Left hindlimb (tissue), 1 donor: ENCODE measurements around the gene FTO.

Source experiments
- DNase-seq: peaks from one replicate; pipeline ENCODE4 v3.0.0-alpha.2; 2018

FTO gene

DNA sequence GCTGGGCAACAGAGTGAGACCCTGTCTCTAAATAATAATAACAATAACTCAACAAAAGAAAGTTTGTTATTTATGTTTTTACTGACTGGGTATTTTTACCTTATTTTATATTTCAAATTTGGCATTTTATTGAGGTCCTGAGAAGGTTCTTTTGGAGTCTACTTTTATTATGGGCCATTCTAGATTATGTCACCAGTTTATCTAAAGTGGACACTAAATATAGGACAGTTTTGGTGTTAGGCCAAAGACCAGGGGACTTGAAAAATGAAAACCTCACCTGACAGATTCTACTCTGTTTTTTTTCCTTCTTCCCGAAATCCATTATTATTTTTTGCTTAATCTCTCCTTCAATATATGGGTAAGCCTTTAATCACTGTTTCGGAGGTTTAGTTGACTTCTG is 8.1 kb downstream of the FTO start:
- no peak for DNase-seq

DNA sequence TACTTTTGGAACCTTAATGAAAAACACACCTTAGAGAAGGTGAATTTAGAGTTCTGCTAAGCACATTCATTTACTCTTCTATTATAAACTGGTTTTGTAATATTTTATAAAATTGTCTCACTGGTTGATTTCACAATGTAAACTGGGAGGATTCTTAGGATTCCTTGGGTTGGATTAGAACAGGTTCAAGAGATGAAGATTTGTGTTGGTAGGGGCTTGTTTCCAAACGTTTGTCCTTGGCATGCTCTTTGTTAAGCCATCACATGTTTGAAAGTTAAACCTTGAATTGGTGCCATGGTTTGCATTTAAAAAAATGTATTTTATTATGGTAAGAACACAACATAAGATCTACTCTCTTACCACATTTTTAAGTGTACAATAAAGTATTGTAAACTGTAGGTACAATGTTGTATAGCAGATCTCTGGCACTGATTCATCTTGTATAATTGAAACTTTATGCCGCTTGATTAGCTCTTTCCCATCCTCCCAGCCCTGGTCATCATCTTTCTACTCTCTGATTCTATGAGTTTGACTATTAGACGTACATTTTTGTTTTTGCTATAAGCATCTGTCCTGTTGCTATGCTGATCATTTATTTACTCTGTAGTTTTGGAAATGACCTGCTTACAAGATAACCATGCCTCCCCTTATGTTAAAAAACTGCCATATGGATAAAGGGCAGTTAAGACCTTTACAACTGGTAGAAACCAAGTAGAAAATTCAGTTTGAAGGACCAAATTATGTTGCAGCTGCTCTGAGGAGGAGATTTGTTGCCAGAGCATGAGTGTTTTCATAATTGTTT is 9.6 kb downstream of the FTO start:
- DNase-seq, result no peak

DNA sequence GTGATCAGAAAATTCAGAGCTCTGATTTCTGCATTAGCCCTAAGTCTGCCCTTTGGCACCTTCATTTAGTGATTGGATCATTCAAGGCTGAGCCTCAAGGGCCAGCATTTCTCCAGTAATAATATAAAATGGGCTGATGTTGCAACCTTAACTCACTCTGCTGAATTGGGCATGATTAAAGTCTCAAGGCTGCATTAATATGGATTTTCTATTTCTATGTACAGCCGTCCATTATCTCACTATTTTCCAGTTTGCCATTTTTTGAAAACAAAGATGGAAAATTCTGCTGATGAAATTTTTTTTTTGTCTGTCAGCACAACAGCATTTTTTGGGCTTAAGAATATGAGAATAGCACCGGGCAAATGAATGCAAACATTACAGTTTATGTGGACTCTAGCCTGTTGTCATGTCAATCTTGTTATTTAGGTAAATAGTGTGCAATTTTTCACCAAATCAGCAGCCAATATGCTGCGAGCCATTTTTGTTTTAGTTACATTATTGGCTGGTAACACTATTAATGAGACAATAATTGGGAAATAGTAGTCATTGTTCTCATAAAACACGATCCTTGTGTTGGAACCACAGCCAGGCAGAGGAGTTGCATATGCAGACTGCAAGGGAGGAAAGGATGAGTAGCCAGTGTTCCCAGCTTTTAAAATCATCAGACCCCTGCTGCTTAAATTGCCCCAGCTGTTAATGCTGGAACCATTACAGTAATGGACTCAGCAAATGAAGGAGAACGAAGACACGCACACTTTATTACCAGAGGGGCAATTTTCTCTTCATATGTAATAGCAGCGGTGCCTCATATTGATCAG is 10.5 kb downstream of the FTO start:
- DNase-seq, result peak; percentile 50

DNA sequence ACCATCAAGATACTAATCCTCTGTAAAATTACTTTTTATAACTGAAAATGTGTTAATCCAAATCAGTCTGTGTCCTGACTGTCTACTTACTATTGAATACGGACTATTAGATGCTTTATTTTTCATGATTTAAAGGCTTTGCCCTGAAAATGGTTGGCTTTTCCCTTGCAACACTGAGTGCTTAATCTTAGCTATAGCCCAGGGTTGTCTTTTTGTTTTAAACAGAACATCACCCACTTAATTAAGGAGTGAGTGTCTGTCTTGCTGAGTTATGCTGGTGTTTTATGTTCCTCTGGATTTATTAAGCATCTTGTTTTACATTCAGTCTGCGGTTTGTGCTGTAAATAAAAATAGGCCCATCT is 11.0 kb downstream of the FTO start:
- no peak for DNase-seq

DNA sequence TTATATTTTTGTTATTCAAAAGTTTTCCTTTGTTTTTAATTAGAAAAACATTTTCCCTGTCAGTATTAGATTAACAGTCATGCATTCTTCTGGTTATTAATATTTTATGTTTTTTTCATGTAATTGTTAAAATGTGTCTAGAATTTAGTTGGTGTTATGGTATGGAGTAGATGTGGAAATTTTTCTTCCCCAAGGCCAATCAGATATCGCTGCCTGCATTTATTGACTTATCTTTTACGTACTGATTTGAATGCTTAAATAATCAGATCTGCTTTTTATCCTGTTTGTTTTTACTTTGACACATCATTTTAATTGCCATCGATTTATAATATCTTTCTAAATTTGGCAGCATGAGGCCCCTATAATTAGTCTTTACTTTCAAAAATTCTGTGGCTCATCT is 13.6 kb downstream of the FTO start:
- no peak for DNase-seq

DNA sequence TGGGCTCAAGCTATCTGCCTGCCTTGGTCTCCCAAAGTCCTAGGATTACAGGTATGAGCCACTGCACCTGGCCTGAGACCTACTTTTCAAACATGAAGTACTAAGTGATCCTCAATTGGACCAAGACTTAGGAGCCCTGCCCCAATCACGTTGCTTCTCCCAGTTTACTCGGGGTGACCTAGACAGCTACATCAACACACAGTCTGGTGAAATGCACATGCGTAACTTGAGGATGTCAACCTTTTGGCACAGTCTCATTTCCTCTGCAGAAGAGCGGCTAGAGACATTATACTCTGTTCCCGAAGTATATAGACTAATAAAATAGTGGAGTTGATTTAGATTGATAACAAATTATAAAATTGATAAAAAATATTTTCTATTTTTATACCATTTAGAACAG is 17.1 kb downstream of the FTO start:
- no peak for DNase-seq

DNA sequence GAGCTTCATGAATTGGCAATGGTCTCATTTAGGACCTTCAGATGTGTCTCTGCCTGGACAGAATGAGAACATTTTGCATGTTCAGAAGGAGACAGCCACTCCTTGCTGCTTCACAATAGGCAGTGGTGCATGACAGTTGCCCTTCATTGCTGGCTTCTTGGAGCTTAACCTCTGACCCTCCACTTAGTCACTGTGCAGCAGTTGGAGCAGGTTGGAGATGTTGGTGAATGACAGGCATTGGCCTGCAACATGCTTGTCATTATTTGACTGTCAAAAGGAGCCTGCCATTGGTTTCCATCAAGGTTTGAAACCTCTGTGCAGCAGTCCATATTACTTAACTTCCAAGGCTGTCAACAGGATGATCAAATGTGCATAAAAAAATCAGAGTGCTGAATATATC is 22.7 kb downstream of the FTO start:
- DNase-seq, result no peak

DNA sequence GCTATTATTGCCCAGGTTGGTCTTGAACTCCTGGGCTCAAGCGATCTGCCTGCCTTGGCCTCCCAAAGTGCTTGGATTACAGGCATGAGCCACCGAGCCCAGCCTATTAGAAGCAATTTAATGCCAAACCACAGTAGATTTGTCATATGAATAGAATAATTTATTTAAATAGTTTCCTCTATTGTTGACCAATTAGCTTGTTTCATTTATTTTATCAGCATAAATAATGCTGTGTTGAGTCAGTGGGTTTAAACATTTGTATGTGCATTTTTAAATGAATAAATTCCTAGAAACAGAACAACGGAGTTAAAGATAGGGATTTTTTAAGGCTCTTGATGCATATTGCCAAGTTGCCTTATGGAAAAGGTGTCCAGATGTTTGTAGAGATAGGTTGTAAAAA is 26.7 kb downstream of the FTO start:
- DNase-seq, result no peak

DNA sequence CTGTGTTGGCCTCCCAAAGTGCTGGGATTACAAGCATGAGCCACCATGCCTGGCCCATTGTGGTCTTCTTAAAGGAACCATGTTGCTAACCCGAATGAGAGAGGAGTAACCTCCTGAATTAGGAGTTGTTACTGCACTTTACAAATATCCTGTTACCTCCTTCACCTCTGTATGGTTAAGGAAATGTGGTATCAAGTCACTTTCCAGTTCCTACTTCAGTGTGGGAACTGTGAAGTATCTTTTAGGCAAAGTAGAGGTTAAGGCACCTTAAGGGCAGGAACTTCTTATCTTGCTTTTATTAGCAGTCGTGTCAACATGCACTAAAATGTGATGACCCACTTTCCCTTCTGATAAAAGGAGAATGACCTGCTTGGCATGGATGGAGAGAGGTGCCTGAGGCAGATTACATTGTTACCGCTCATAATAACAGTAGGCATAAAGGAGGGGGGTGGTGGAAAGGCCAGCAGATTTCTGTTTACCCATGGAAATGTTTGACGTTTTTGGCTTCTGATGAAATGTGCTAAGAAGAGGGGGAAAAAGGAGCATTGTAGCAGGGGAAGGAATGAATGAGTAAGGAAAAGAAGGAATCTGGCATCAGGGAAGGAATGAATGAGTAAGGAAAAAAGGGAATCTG is 28.5 kb downstream of the FTO start:
- DNase-seq, result no peak

DNA sequence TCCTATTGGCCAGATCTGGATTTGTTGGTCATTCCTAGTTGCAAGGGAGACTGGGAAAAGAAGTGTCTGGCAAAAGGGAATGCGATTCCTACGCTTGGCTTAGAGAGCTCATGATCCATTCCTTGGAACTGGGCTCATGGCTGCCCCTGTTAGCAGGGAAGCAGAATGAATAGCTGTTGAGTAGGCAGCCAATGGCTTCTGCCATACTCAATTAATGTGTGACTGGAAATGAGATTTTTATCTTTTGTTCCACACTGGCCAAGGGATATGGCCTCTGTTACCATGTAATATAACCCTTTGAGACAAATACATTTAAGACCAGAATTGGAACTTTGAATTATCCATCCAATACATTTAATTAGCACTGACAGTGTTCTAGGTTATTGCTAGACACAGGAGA is 31.0 kb downstream of the FTO start:
- DNase-seq, result no peak

DNA sequence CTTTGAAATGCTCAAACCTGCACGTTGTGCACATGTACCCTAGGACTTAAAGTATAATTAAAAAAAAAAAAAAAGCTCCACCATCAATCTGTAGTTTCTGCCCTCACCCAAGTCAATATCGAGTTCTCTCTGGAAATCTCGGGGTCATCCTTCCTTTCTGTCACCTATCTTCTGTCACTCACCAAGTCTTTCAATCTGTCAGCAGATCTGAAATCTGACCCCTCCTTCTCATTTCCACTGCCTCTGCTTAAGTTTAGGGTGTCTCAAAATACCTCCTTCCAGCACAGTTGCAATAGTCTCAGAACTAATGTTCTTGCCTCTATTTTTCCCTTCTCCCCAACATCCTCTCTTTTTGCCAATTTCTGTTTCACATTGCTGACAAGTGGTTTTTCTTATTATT is 32.3 kb downstream of the FTO start:
- DNase-seq, result no peak

DNA sequence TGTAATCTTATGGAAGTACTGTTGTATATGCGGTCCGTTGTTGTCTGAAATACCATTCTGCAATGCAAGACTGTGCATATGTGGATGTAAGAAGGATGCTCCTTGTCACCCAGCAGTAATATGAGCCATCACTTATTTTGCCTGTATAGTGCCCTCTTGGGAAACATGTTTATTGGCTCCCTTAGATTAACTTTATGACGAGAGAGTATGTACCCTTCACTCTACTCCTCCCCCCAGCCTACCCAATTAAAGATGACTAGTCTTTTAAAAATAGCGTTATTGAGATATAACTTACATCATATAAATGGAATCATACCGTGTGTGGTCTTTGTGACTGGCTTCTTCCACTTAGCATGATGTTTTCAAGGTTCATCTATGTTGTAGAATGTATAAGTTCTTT is 33.6 kb downstream of the FTO start:
- no peak for DNase-seq

DNA sequence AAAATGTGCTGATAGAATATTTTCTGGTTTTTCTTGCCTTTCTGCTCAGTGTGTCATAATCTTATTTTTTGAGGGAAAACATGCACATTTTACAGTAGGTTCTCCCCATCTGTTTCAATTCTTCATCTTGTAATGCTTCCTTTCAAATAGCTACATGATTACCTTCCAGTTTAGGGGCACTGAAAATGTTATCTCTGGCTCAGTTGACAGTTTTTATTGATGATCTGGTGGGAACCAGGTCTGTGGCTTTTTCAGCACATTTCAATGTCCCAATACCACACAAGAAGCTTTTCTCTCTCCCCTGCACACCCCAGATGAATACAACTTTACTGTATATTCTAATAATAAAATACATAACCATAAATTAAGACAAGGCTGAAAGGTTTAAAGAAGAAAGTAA is 36.5 kb downstream of the FTO start:
- DNase-seq, result no peak

DNA sequence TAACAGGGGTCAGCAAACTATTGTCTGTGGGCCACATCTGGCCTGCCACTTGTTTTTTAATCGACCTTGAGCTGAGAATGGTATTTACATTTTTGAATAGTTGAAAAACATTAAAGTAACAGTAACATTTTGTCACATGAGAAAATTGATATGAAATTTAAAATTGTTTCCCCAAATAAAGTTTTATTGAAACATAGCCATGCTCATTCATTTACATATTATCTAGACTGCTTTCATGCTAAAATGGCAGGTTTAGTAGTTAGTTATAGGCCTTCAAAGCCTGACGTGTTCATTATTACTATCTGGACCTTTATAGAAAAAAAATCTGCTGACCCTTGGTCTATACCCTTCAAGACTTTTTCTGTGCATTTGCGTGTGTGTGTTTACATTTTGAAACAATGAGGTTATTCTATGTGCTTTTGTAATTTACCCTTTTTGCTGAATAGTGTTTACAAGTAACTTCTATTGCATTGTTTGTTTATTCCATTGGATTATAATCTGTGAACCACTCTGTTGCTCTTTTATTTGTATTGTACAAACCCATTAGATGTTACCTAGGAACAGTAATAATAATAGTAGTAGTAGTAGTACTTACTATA is 37.1 kb downstream of the FTO start:
- DNase-seq, result no peak

DNA sequence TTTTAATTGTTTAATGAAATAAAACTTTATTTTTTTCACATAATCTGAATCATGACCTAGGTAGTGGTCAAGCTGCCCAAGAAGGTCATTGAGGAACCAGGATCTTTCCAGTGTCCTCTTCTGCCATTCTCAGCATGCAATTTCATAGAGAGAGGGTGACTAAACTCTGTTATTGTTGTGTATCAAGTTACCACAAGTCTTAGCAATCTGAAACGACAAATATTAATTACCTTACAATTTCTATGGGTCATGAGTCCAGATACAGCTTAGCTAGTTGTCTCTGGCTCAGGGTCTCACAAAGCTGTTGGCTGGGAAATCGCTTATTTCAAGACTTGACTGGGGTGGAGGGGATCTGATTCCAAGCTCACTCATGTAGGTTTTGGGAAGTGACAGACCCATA is 37.6 kb downstream of the FTO start:
- DNase-seq, result no peak

DNA sequence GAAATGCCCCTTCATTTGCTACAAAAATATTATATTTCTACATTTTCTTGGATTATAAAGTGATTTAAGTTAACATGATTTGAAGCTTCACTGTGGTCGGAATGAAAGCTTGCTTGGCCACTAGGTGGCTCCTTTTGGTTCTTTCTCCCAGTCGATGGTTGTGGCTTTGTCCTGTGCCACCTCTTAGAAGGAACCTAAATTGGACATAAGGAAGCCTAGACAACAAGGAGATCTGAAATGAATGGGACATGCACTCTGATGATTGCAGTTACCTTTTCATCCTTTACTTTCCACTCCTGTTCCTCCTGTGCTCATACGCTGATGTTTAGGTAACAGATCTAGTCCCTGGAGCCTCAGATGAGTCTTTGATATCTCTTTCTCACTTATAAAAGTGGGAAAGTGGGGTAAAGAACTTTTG is 39.2 kb downstream of the FTO start:
- DNase-seq, result no peak

DNA sequence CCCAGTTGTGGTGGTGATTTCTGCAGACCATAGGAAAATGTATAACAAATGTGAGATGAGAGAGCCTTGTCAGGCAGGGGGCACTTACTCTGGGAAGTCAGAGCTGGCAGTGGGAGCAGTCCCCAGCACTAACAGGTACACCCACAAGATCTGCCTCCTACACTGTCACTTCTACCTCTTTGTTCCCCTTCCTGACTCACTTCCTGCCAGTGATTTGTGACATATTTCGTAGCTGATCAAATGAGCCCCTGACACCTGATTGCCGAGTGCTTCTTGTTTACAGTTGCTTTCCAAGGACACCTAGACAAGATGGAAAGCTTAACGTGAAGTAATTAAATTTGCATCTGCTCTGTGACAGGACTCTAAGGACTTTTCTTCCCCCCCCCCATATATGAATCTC is 40.5 kb downstream of the FTO start:
- DNase-seq, result no peak

DNA sequence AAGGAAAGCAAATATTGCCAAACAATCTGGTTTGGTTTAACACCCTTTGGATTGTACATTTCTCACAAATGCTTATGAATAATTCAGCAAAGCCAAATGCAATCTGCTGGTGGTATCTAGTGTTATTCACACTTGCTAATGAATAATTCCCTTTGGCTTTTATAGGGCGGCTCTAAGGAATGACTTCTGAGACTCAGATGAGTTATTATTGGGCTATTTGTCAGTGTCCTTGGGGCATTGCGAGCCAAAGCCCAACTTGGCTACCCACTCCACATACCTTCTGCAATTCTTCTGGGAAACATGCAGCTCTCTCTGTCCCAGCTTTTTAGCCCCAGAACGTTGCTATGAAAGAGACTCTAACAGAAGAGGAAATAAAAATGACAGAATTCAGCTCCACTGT is 41.1 kb downstream of the FTO start:
- no peak for DNase-seq

DNA sequence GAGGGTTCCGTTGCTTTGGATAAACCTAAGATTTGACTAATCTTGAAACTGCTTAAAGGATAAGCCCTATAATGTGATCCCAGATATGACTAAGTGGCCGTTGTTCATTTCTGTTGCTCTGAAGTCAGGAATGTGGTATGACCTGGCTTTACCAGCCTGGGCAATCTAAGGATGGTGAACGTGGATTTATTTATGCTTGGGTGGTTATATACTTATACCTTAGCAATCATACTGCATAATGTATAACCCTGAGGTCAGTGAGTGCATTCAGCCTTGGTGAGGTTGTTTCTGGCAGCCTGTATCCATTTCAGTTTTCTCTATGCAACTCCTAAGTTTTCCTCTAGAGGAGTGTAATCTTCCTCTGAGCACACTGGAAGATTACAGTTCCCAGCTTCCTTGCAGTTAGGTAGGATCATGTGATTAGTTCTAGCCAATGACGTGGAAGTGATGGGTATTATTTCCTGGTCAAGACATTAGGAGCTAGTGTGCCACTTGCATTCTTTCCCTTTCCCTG is 41.9 kb downstream of the FTO start:
- DNase-seq, result no peak

DNA sequence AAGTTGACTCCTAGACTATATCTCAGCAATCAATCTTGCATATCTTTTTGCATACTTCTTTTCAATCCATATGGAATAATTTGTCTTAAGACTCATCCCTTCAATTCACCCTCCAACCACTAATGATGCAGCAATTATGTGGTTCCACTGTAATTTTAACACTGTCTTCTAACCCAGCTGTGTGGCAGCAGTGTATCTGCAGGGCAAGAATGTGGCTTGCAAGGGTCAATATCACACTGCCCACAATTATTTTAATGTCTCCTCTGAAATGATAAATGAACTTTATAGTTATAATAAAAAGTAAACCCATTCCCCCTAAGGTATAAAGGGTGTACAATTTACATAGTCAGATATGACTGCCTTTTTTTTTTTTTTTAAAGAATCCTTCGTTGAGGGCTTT is 48.6 kb downstream of the FTO start:
- DNase-seq, result no peak

DNA sequence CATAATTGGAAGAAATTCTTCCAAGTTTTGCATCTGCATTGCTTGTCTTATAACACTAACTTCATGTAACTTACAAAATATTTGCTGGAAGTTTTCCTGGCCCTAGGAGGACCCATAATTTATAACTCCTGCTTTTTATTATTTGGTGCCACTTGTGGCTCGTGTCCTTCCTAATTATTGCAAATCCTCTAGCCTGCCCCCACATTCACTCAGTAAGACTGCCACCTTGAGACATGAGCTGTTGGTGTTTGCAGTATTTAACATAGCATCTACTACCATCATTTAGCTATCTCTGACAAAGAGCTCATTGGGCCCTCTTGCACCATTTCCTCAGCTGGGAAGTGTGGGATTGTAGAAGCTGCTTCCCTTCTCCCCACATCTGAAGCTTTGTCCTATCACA is 49.5 kb downstream of the FTO start:
- DNase-seq, result no peak

DNA sequence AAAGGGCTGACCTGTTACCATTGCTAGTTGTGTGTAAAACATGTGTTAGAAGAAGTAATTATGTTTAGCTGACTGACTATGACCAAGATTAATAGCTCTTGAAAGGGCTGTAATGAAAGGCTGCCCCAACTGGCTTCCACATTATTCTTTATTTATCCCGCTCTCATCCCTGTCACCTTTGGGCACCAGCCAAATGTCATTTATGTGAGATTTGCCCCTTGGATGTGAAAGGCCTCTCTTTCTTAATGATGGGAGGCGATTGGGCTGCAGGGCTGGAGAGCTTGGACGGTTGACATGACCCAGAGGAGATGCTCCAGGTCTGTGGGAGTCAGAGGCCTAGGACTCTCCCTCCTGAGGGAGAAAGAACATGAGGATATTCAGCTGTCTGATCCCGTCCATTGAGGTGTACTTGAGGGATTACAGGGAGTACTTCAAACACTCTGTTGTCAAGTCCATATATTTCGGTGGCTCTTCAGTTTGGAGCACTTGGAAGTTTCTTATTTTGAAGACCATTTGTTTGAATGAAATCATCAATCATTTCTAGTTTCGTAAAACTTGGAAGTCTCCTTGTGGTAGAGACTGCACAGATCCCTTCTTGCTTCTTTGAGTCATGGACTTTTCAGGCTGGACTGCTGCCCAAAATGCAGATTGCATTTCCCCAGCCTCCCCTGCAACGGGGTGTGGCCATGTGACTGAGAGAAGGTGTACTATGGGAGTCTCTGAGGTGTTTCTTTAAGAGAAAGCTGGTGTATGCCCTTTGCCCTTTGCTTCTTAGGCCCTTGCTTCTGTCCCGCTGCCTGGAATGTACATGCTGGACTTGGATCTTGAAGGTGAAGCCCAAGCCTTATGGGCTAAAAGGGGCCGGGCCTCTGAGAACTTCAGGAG is 51.3 kb downstream of the FTO start:
- no peak for DNase-seq
